Sigmoid colon (tissue), 4 donors: ENCODE data around the gene HDLBP.

ENCODE experiments used
- CTCF ChIP-seq, 4 experiments: fragments of 450-650 bp in 3 of 4; fragments of 200-600 bp in 1 of 4; IDR thresholded peaks; one replicate each; pipeline ENCODE4 v1.5.1; 2016 to 2019; ENCODE audit warnings: antibody characterized with exemption in 4 of 4, mild to moderate bottlenecking in 3 of 4, moderate library complexity in 2 of 4
- EP300 ChIP-seq, 4 donors: sonication (generic); formaldehyde crosslinking; IDR thresholded peaks; one replicate each; pipeline ENCODE4 v1.6.1; 2017; ENCODE audit warnings: antibody characterized with exemption in 4 of 4
- POLR2A ChIP-seq, 2 donors: fragments of 450-650 bp; IDR thresholded peaks; one replicate each; pipeline ENCODE4 v1.6.1; 2016; ENCODE audit warnings: antibody characterized with exemption in 2 of 2, mild to moderate bottlenecking in 2 of 2, moderate library complexity in 2 of 2
- POLR2AphosphoS5 ChIP-seq, 4 donors: sonication (generic); formaldehyde crosslinking; IDR thresholded peaks; one replicate each; pipeline ENCODE4 v1.6.1; 2017; ENCODE audit warnings: antibody characterized with exemption in 4 of 4

- no peak for TF ChIP-seq POLR2AphosphoS5 (IDR thresholded peaks at IDR 0.05)
- TF ChIP-seq CTCF (IDR thresholded peaks at IDR 0.05), result no peak
- no peak for TF ChIP-seq EP300 (IDR thresholded peaks at IDR 0.05)
- no peak for TF ChIP-seq POLR2A (IDR thresholded peaks at IDR 0.05)
Measured at GRCh38 chr2:241177526-241178334, 137.7 kb downstream of the HDLBP start.
